ENCODE results near the gene KCNJ9.
"Not testable (repeated sequence)": the region's sequence is repeated elsewhere in the genome, so short reads cannot be mapped to it uniquely, and the experiment has no call there.

KCNJ9 gene

GRCh38 chr1:160116283-160117147 lies 35.2 kb downstream of the KCNJ9 start:
- peaks cover 5% of the 10 kb centered on the region for H3K27me3 Mint-ChIP-seq
- H3K36me3 Mint-ChIP-seq (ENCODE audit: low read depth), result no peaks in the 10 kb centered on the region
- H3K4me3 Mint-ChIP-seq, result no peak overlapping the region
- H3K27ac Mint-ChIP-seq, result no peak overlapping the region
- no peaks in the 10 kb centered on the region for H3K9me3 Mint-ChIP-seq
- no peaks in the 10 kb centered on the region for H3K4me1 Mint-ChIP-seq (ENCODE audit: low read depth)

DNA sequence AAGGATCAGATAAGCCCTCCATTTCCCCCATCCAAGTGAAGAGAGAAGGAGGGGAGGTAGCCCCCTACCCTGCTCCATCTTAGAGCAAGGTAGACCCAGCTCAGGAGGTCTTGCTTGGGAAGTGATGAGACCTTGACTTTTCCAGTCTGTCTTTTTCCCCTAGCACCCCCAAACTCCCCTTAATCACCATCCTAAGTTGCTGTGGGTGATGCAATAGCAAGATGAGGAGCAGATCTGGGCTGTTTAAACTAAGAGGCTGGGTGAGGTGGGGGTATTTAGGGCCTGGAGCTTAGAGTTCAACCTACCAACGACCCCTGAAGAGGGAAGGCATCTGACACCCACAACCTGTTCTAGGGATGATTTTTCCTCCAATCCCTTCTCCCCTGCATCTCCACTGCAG lies 36.0 kb downstream of the KCNJ9 start:
- no peak overlapping the region for H3K4me3 Mint-ChIP-seq
- H3K27me3 Mint-ChIP-seq, result peaks cover 5% of the 10 kb centered on the region

GRCh38 chr1:160117709-160118183 lies 36.4 kb downstream of the KCNJ9 start:
- Mint-ChIP-seq H3K4me3 (no peak overlapping the region), H3K4me1 (ENCODE audit: low read depth) (no peaks in the 10 kb centered on the region), H3K27me3 (peaks cover 5% of the 10 kb centered on the region), H3K27ac (no peak overlapping the region), H3K36me3 (ENCODE audit: low read depth) (no peaks in the 10 kb centered on the region), H3K9me3 (no peaks in the 10 kb centered on the region)

More for the DNA sequence above, 36.0 kb downstream of the KCNJ9 start:
- Mint-ChIP-seq H3K4me1 (ENCODE audit: low read depth) (no peaks in the 10 kb centered on the region), H3K9me3 (no peaks in the 10 kb centered on the region), H3K27ac (no peak overlapping the region), H3K36me3 (ENCODE audit: low read depth) (no peaks in the 10 kb centered on the region)

DNA sequence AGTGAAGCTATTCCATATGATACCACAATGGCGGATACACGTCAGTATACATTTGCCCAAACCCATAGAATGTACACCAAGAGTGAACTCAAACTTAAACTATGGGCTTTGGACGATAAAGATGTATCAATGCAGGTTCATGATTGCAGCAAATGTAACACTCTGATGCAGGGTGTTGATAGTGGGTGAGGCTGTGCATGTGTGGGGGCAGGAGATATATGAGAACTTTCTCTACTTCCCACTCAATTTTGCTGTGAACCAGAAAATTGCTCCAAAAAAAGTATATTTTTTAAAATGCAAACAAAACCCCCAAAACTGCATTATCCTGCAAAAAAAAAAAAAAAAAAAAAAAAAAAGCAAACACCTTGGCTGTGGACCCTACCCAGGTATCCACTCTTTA lies 37.6 kb downstream of the KCNJ9 start:
- Mint-ChIP-seq H3K27ac (no peak overlapping the region), H3K4me3 (no peak overlapping the region), H3K27me3 (peaks cover 5% of the 10 kb centered on the region)

DNA sequence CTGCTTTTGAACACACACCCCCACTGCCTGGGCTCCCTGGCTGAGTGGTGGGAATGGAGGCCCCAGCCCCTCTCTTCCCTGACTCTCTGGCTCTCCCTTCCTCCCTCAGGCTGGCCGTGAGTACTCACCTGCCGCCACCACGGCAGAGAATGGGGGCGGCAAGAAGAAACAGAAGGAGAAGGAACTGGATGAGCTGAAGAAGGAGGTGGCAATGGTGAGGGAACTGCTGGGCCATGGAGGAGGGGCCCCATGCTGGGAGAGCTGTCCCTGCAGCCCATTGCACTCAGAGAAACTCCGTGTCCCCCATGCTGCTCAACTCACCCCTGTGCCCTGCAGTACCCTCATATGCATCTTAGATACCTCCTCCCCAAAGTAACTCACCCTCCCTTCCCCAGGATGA lies 39.5 kb downstream of the KCNJ9 start:
- no peak overlapping the region for H3K4me3 Mint-ChIP-seq
- H3K27me3 Mint-ChIP-seq, result peaks cover 5% of the 10 kb centered on the region
- H3K9me3 Mint-ChIP-seq, result no peaks in the 10 kb centered on the region
- no peaks in the 10 kb centered on the region for H3K36me3 Mint-ChIP-seq (ENCODE audit: low read depth)
- H3K4me1 Mint-ChIP-seq (ENCODE audit: low read depth), result no peaks in the 10 kb centered on the region
- H3K27ac Mint-ChIP-seq, result no peak overlapping the region

More for the DNA sequence above, 37.6 kb downstream of the KCNJ9 start:
- Mint-ChIP-seq H3K4me1 (ENCODE audit: low read depth) (no peaks in the 10 kb centered on the region), H3K36me3 (ENCODE audit: low read depth) (no peaks in the 10 kb centered on the region), H3K9me3 (no peaks in the 10 kb centered on the region)

DNA sequence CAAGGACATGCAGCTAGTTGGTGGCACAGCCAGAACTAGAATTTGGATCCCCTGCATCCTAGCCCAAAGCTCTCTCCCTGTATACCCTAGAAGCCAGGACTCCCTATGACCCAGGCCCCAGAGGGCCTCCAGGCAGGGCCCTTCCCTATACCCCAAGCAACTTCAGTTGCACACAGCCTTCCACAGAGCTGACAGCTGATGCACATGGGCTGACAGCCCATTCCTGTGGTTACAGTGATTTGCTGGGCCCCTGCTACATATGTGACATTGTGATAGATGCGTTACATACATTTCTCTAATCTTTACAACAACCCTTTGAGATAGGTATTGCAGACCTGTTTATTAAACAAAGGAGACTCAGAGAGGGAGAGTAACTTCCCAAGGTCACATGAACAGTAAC lies 40.0 kb downstream of the KCNJ9 start:
- H3K27me3 Mint-ChIP-seq, result peaks cover 5% of the 10 kb centered on the region
- H3K4me3 Mint-ChIP-seq, result no peak overlapping the region
- H3K27ac Mint-ChIP-seq, result no peak overlapping the region
- no peaks in the 10 kb centered on the region for H3K4me1 Mint-ChIP-seq (ENCODE audit: low read depth)
- no peaks in the 10 kb centered on the region for H3K9me3 Mint-ChIP-seq
- H3K36me3 Mint-ChIP-seq (ENCODE audit: low read depth), result no peaks in the 10 kb centered on the region

DNA sequence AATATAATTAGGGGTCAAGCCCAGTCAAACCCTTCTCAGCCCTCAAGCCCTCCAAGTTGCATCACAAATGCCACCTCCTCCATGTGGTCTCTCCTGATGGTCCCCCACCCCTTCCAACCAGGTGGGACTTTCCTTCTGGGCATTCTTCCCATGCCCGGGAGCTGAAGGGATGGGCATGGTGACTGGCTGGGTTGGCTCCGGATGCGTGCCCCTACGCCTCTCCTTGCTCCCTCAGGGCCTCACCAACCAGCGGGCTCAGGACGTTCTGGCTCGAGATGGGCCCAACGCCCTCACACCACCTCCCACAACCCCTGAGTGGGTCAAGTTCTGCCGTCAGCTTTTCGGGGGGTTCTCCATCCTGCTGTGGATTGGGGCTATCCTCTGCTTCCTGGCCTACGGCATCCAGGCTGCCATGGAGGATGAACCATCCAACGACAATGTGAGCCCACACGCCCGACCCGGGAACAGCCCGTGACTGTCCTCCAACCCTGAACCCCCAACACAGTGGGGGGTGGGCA lies 41.7 kb downstream of the KCNJ9 start:
- H3K27ac Mint-ChIP-seq, result no peak overlapping the region
- H3K36me3 Mint-ChIP-seq (ENCODE audit: low read depth), result no peaks in the 10 kb centered on the region
- no peaks in the 10 kb centered on the region for H3K4me1 Mint-ChIP-seq (ENCODE audit: low read depth)
- H3K4me3 Mint-ChIP-seq, result no peak overlapping the region
- no peaks in the 10 kb centered on the region for H3K27me3 Mint-ChIP-seq
- H3K9me3 Mint-ChIP-seq, result no peaks in the 10 kb centered on the region

DNA sequence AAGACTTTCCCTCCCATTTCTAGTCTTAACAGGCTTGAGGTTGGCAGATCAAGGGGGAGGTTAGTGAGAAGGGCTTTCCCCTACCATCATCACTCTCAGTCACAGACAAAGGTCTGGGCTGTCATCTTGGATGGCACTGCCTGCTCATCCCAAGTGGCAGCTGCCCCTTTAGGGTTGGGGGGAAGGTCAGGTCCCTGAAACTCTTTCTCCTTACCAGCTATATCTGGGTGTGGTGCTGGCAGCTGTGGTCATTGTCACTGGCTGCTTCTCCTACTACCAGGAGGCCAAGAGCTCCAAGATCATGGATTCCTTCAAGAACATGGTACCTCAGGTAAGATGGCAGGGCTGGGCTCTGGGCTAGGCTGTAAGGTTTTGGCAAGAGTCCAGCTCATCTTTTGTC lies 42.4 kb downstream of the KCNJ9 start:
- H3K27ac Mint-ChIP-seq, result no peak overlapping the region
- no peak overlapping the region for H3K4me3 Mint-ChIP-seq
- no peaks in the 10 kb centered on the region for H3K36me3 Mint-ChIP-seq (ENCODE audit: low read depth)

GRCh38 chr1:160124705-160125478 lies 43.6 kb downstream of the KCNJ9 start:
- H3K4me3 Mint-ChIP-seq, result no peak overlapping the region
- no peaks in the 10 kb centered on the region for H3K36me3 Mint-ChIP-seq (ENCODE audit: low read depth)
- no peaks in the 10 kb centered on the region for H3K4me1 Mint-ChIP-seq (ENCODE audit: low read depth)
- H3K9me3 Mint-ChIP-seq, result no peaks in the 10 kb centered on the region
- H3K27me3 Mint-ChIP-seq, result no peaks in the 10 kb centered on the region
- H3K27ac Mint-ChIP-seq, result no peak overlapping the region

More for the DNA sequence above, 42.4 kb downstream of the KCNJ9 start:
- H3K27me3 Mint-ChIP-seq, result no peaks in the 10 kb centered on the region
- H3K9me3 Mint-ChIP-seq, result no peaks in the 10 kb centered on the region
- H3K4me1 Mint-ChIP-seq (ENCODE audit: low read depth), result no peaks in the 10 kb centered on the region

- Mint-ChIP-seq H3K27me3 (peaks cover 5% of the 10 kb centered on the region), H3K4me1 (ENCODE audit: low read depth) (no peaks in the 10 kb centered on the region), H3K36me3 (ENCODE audit: low read depth) (no peaks in the 10 kb centered on the region), H3K9me3 (no peaks in the 10 kb centered on the region), H3K4me3 (no peak overlapping the region), H3K27ac (no peak overlapping the region)
Observed at GRCh38 chr1:160125746-160126145, 44.4 kb downstream of the KCNJ9 start.

DNA sequence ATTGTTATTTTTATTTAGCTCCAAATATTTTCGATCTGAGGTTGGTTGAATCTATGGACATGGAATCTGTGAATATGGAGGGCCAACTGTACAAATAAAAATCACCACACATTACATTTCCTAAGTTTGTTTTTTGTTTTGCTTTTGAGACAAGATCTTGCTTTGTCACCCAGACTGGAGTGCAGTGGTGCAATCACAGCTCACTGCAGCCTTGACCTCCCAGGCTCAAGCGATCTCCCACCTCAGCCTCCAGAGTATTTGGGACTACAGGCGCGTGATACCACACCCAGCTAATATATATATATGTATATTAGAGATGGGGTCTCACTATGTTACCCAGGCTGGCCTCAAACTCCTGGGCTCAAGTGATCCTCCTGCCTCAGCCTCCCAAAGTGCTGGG lies 45.0 kb downstream of the KCNJ9 start:
- not testable (repeated sequence) for H3K4me1 Mint-ChIP-seq (ENCODE audit: low read depth); H3K27me3 Mint-ChIP-seq; H3K27ac Mint-ChIP-seq; H3K4me3 Mint-ChIP-seq; H3K9me3 Mint-ChIP-seq; H3K36me3 Mint-ChIP-seq (ENCODE audit: low read depth)

DNA sequence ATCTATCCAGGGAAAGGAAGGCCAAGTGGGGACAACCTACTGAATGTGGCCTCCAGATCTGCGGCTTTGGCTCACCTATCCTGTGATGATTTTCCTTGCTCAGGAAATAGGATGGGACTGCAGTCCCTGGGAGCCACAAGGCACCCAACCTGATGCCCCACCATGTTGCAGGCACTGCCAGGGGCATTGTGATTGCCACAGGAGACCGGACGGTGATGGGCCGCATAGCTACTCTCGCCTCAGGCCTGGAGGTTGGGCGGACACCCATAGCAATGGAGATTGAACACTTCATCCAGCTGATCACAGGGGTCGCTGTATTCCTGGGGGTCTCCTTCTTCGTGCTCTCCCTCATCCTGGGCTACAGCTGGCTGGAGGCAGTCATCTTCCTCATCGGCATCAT lies 46.0 kb downstream of the KCNJ9 start:
- H3K9me3 Mint-ChIP-seq, result no peaks in the 10 kb centered on the region
- no peak overlapping the region for H3K4me3 Mint-ChIP-seq
- peaks cover 9% of the 10 kb centered on the region for H3K27me3 Mint-ChIP-seq
- H3K4me1 Mint-ChIP-seq (ENCODE audit: low read depth), result no peaks in the 10 kb centered on the region
- no peak overlapping the region for H3K27ac Mint-ChIP-seq
- H3K36me3 Mint-ChIP-seq (ENCODE audit: low read depth), result no peaks in the 10 kb centered on the region

DNA sequence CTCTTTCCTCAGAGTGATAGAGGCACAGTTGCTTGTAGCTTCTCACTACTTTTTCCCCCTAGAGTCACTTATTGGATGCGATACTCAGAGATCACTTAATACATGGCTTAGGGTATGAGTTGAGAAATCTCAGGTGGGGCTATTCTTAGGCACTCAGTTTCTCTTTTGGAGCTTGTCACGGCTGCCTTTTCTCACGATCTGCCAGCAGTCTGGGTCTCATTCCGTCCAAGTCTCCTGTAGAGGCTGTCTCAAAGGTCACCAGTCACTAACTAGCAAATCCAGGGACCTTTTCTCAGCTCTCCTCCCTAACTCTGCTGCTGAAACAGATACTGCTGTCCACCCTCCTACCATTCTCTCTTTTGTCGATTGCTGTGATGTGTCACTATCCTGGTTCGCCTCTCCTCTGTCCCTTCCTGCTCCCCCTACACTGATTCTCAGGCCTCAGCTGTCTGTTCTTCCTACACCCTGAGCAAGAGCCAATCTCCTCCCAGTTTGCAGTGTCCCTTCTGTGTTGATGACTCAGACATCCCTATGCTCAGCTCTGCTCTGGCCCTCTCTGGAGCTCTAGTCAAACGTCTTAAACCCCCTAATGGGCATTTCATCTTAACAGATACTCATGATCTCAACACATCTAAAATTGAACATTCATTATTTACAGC lies 46.7 kb downstream of the KCNJ9 start:
- Mint-ChIP-seq H3K9me3 (no peaks in the 10 kb centered on the region), H3K36me3 (ENCODE audit: low read depth) (no peaks in the 10 kb centered on the region), H3K27ac (no peak overlapping the region), H3K4me1 (ENCODE audit: low read depth) (no peaks in the 10 kb centered on the region), H3K4me3 (no peak overlapping the region), H3K27me3 (peaks cover 9% of the 10 kb centered on the region)

DNA sequence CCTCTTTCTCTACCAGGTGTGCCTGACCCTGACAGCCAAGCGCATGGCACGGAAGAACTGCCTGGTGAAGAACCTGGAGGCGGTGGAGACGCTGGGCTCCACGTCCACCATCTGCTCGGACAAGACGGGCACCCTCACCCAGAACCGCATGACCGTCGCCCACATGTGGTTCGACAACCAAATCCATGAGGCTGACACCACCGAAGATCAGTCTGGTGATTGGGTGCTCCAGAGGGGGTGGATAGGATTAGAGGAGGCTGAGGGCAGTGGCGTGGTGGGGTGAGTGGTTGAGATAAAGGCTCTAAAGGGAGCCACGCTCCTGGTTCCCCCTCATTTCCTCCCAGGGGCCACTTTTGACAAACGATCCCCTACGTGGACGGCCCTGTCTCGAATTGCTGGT lies 47.3 kb downstream of the KCNJ9 start:
- H3K27me3 Mint-ChIP-seq, result peaks cover 9% of the 10 kb centered on the region
- no peaks in the 10 kb centered on the region for H3K4me1 Mint-ChIP-seq (ENCODE audit: low read depth)
- H3K36me3 Mint-ChIP-seq (ENCODE audit: low read depth), result no peaks in the 10 kb centered on the region
- H3K27ac Mint-ChIP-seq, result no peak overlapping the region
- H3K4me3 Mint-ChIP-seq, result no peak overlapping the region
- H3K9me3 Mint-ChIP-seq, result no peaks in the 10 kb centered on the region

- H3K27ac Mint-ChIP-seq, result no peak overlapping the region
- no peaks in the 10 kb centered on the region for H3K4me1 Mint-ChIP-seq (ENCODE audit: low read depth)
- H3K4me3 Mint-ChIP-seq, result no peak overlapping the region
- H3K27me3 Mint-ChIP-seq, result peaks cover 9% of the 10 kb centered on the region
- H3K9me3 Mint-ChIP-seq, result no peaks in the 10 kb centered on the region
- no peaks in the 10 kb centered on the region for H3K36me3 Mint-ChIP-seq (ENCODE audit: low read depth)
Observed at GRCh38 chr1:160129046-160129445, 47.7 kb downstream of the KCNJ9 start.

Measured in stimulated activated naive CD8-positive, alpha-beta T cell treated with anti-CD3 and anti-CD28 coated beads, Interleukin-15, Interleukin-2, amounts not matched to agents 100 ng/mL and 50 ng/mL, for 24 hours (primary cell).